Measurements from ENCODE around the gene CCDC167. TPM values are rescaled to one million over a fixed set of nuclear protein-coding genes. Genes with fewer than 3 reads are reported as not detected.
A peak's percentile ranks its signal among the peaks of the same experiment; 100 is the strongest.

The CCDC167 gene
- total RNA-seq, 2 donors from 2014 or later = 7.6 to 10.9 TPM

DNA sequence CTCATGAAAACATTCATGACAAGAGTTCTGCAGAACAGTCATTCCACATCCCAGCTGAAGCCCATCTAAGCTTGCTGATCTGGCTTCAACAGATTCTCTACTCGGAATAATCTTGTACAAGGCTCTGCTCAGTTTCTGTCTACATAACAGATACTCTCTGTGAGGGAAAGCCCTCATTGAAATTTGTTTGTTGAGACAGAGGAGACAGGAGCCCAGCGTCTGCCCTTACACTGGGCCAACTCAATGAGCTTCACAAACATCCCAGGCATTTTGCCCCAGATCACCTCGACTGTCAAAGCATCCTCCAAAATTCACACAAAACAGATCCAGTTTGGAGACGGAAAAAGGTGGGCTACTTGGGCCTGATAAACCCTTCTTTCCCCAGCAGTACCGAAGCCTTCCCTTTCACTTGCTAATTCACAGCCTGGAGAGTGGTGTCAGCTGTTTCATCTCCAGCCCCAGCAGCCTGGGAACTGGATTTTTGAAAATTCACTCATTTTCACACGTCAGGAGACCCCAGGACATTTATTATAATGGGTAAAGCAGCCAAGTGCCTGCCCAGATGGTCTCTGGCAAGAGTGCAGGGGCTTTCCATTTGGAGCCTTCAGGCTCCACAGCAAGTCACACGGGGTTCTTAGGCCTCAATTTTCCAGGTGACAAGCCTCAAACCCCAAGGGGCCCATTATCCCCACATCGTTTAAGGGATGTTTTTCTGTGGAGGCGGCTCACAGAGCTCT lies 7.3 kb downstream of the CCDC167 start:
- ATAC-seq (no peak), DNase-seq (no peak)
- H3K27ac ChIP-seq = no peak overlapping the region
- H3K27me3 ChIP-seq = no peaks in the 10 kb centered on the region
- 64 to 65% methylated on average over 9 of the region's 9 CpGs for WGBS, 2 donors
- no peaks in the 10 kb centered on the region for H3K9me3 ChIP-seq
- TF ChIP-seq, protein P1, sequence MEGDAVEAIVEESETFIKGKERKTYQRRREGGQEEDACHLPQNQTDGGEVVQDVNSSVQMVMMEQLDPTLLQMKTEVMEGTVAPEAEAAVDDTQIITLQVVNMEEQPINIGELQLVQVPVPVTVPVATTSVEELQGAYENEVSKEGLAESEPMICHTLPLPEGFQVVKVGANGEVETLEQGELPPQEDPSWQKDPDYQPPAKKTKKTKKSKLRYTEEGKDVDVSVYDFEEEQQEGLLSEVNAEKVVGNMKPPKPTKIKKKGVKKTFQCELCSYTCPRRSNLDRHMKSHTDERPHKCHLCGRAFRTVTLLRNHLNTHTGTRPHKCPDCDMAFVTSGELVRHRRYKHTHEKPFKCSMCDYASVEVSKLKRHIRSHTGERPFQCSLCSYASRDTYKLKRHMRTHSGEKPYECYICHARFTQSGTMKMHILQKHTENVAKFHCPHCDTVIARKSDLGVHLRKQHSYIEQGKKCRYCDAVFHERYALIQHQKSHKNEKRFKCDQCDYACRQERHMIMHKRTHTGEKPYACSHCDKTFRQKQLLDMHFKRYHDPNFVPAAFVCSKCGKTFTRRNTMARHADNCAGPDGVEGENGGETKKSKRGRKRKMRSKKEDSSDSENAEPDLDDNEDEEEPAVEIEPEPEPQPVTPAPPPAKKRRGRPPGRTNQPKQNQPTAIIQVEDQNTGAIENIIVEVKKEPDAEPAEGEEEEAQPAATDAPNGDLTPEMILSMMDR (IDR thresholded peaks at IDR 0.05) = no peak
- no peak for TF ChIP-seq POLR2A (IDR thresholded peaks at IDR 0.05)
- intact Hi-C loops (cut with DNase I) = no loop called here
- no peaks in the 10 kb centered on the region for H3K4me1 ChIP-seq
- H3K36me3 ChIP-seq (replicated peaks in 1 of 2; ENCODE audit: insufficient read depth in 1 of 2, low read depth in 2 of 2) = no peaks in the 10 kb centered on the region
- H3K4me3 ChIP-seq = no peak overlapping the region

DNA sequence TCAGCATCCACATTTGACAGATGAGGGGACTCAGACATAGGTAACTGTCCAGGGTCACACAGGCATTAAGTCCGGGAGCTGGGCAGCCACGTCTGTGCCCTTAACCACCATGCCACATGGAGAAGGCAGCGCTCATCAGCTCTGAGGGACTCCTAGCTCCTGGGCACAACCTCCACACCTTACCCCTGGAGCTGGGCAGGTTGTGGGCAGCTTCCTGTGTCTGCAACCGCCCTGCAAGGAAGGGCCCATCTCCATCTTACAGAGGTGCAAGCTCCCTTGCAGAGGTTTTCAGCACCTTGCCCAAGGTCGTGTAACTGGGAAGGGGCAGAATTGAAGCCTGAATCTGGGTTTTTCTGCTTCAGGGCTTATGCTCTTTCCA lies 7.9 kb downstream of the CCDC167 start:
- H3K36me3 ChIP-seq (replicated peaks in 1 of 2; ENCODE audit: insufficient read depth in 1 of 2, low read depth in 2 of 2) = no peaks in the 10 kb centered on the region
- no peaks in the 10 kb centered on the region for H3K9me3 ChIP-seq
- DNase-seq = no peak
- ATAC-seq = no peak
- no peaks in the 10 kb centered on the region for H3K27me3 ChIP-seq
- no peak overlapping the region for H3K27ac ChIP-seq
- WGBS, 2 donors = 69 to 70% methylated on average over 3 to 5 of the region's 5 CpGs
- no peak for TF ChIP-seq POLR2A (IDR thresholded peaks at IDR 0.05)
- TF ChIP-seq, protein P1 (IDR thresholded peaks at IDR 0.05) = no peak
- H3K4me3 ChIP-seq = no peak overlapping the region
- intact Hi-C loops (cut with DNase I) = no loop called here
- H3K4me1 ChIP-seq = no peaks in the 10 kb centered on the region

DNA sequence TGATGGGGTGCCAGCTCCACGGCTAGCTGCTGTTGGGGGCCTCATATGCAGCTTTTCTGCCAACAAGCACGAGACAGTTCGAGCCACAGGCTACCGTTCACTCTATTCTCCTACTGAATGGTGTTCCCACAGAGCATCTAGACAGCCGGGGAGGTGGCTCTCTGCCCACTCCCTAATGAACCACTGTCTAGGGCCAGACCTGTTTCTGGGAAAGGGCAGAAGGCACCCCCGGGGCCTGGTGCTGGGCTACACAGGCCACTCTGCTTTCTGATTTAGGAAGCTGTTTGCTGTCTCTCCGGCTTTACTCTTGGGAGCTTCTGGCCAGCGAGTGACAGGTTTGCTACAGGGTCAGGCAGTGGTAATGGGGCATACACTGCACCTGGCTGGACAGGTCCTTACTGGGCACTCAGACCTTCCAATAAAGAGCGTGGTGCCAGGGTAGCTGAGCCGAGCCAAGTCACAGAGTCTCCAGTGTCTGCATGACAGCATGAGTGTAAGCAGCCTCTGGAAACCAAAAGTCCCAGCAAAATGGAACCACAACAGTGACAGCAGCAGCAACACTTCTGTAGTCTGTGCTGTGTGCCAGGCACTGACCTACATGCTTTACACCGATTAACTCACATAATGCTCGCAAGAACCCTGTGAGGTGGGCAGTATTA lies 8.4 kb downstream of the CCDC167 start:
- ATAC-seq (no peak), DNase-seq (peak in 1 of 4 donors; percentile 19)
- Histone ChIP-seq H3K4me3 (no peak overlapping the region), H3K27me3 (no peaks in the 10 kb centered on the region), H3K27ac (no peak overlapping the region), H3K4me1 (no peaks in the 10 kb centered on the region), H3K9me3 (no peaks in the 10 kb centered on the region), H3K36me3 (replicated peaks in 1 of 2; ENCODE audit: insufficient read depth in 1 of 2, low read depth in 2 of 2) (no peaks in the 10 kb centered on the region)
- TF ChIP-seq, protein P1 (IDR thresholded peaks at IDR 0.05) = no peak
- no peak for TF ChIP-seq POLR2A (IDR thresholded peaks at IDR 0.05)
- intact Hi-C loops (cut with DNase I) = no loop called here
- 56 to 68% methylated on average over 3 to 12 of the region's 12 CpGs for WGBS, 2 donors

DNA sequence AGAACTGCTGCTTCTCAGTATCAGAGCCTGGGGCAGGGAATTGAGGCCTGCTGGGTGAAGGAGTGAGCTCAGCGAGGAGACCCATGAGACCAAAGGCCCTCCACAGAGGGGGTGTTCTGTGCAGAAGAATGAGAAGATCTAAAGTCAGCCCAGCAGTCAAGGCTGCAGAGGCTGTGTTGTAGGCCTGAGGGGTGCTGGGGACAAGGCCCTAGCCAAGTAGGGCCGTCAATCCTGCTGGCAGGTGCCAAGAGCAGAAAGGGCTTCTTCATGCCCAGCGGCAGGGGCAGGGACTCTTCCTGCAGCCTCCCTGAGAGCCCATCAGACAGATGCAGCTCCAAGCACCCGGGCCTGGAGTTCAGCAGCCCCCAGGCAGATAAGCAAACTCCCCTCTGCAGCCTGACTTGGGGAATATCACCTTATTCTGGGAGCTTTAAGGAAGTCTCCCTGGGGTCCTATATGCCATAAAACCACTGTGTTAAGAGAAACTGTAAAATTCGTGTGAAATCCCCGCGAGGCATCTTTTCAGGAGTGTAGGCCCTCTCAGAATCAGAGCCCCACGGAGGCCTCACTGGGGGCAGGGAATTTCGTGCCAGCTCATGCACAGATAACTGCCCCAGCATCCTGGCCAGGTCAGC lies 9.0 kb downstream of the CCDC167 start:
- intact Hi-C loops (cut with DNase I) = no loop called here
- peak; percentile 14 for ATAC-seq

More for the DNA sequence above, 9.0 kb downstream of the CCDC167 start:
- Histone ChIP-seq H3K4me1 (no peaks in the 10 kb centered on the region), H3K9me3 (no peaks in the 10 kb centered on the region), H3K4me3 (no peak overlapping the region), H3K27ac (no peak overlapping the region), H3K27me3 (no peaks in the 10 kb centered on the region), H3K36me3 (replicated peaks in 1 of 2; ENCODE audit: insufficient read depth in 1 of 2, low read depth in 2 of 2) (no peaks in the 10 kb centered on the region)
- DNase-seq = no peak
- 80 to 84% methylated on average over 7 to 8 of the region's 9 CpGs for WGBS, 2 donors
- TF ChIP-seq, protein P1 (IDR thresholded peaks at IDR 0.05) = no peak
- no peak for TF ChIP-seq POLR2A (IDR thresholded peaks at IDR 0.05)
